A549 (cell line): Measurements from ENCODE around the gene PRDM5.

Experiments
- CBX8 ChIP-seq: fragments of 200-600 bp; sonication (generic); IDR thresholded peaks from 2 replicates; pipeline ENCODE4 v1.6.1; 2016
- CEBPB ChIP-seq, 2 experiments: fragments of >200 bp in 1 of 2; sonication (Bioruptor Twin) in 1 of 2; formaldehyde crosslinking in 1 of 2; IDR thresholded peaks; 2 replicates each; pipeline ENCODE4 v1.6.1; 2012 to 2016
- CTCF ChIP-seq: fragments of >200 bp; sonication (Bioruptor Twin); formaldehyde crosslinking; IDR thresholded peaks from 3 replicates; pipeline ENCODE4 v1.5.1; 2016
- MAZ ChIP-seq: fragments of 150-350 bp; IDR thresholded peaks from 2 replicates; pipeline ENCODE4 v1.6.1; 2014; ENCODE audit warnings: antibody characterized with exemption, low read depth, low read length, borderline replicate concordance
- PHF8 ChIP-seq: fragments of 200-600 bp; sonication (generic); IDR thresholded peaks from 2 replicates; pipeline ENCODE4 v1.6.1; 2016; ENCODE audit warnings: low read depth, mild to moderate bottlenecking, antibody characterized with exemption, moderate library complexity, borderline replicate concordance
- POLR2A ChIP-seq: IDR thresholded peaks from 2 replicates; pipeline ENCODE4 v1.6.1; 2012; ENCODE audit warnings: mild to moderate bottlenecking, low read length
- RFX5 ChIP-seq: fragments of 450-650 bp; IDR thresholded peaks from 2 replicates; pipeline ENCODE4 v1.7.1; 2014; ENCODE audit warnings: antibody characterized with exemption, mild to moderate bottlenecking, moderate library complexity
- SMC3 ChIP-seq: fragments of >200 bp; sonication (Bioruptor Twin); formaldehyde crosslinking; IDR thresholded peaks from 3 replicates; pipeline ENCODE4 v1.6.1; 2018; ENCODE audit warnings: inconsistent platforms
- ZSCAN20 ChIP-seq: fragments of 250-450 bp; sonication (Bioruptor Pico); IDR thresholded peaks from 2 replicates; pipeline ENCODE4 v1.8.0; 2022; ENCODE audit warnings: mild to moderate bottlenecking, moderate library complexity
- TF ChIP-seq, protein P1 (sequence below): fragments of 450-650 bp; IDR thresholded peaks from 2 replicates; pipeline ENCODE4 v1.6.1; 2014; ENCODE audit warnings: antibody characterized with exemption

GRCh38 chr4:120709991-120710390 lies 212.5 kb downstream of the PRDM5 start:
- TF ChIP-seq CTCF, result no peak
- TF ChIP-seq CBX8, result no peak
- TF ChIP-seq, protein P1, sequence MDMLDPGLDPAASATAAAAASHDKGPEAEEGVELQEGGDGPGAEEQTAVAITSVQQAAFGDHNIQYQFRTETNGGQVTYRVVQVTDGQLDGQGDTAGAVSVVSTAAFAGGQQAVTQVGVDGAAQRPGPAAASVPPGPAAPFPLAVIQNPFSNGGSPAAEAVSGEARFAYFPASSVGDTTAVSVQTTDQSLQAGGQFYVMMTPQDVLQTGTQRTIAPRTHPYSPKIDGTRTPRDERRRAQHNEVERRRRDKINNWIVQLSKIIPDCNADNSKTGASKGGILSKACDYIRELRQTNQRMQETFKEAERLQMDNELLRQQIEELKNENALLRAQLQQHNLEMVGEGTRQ, result no peak
- no peak for TF ChIP-seq SMC3
- TF ChIP-seq RFX5, result no peak
- no peak for TF ChIP-seq ZSCAN20
- no peak for TF ChIP-seq POLR2A
- TF ChIP-seq CEBPB (IDR thresholded peaks at IDR 0.05), result no peak
- TF ChIP-seq PHF8, result no peak
- no peak for TF ChIP-seq MAZ
